ENCODE data around the gene NDUFC2. TPM values are rescaled to one million over a fixed set of nuclear protein-coding genes. Genes with fewer than 3 reads are reported as not detected.

Gene NDUFC2
- 207 and 219 TPM in 2 replicates for total RNA-seq

- Mint-ChIP-seq H3K4me1 (peaks cover 51% of the 10 kb centered on the region), H3K27me3 (peaks cover 2% of the 10 kb centered on the region)
Observed at GRCh38 chr11:78079232-78080083, at the start of gene NDUFC2. Gene NDUFC2 (minus strand): TSS chr11:78079862. CDS start chr11:78079744, 118 bp downstream.

GRCh38 chr11:78127403-78127802 lies 47.7 kb upstream of the NDUFC2 start:
- Mint-ChIP-seq H3K4me3 (no peak overlapping the region), H3K4me1 (peaks cover 9% of the 10 kb centered on the region), H3K27ac (no peak overlapping the region), H3K27me3 (no peaks in the 10 kb centered on the region), H3K36me3 (ENCODE audit: low read depth) (peaks cover 16% of the 10 kb centered on the region), H3K9me3 (no peaks in the 10 kb centered on the region)
- DNase-seq = no peak
- intact Hi-C loops (cut with micrococcal nuclease) = no loop called here

More at GRCh38 chr11:78079232-78080083, at the start of gene NDUFC2:
- H3K27ac Mint-ChIP-seq = peak within 1 kb of the TSS; percentile 91
- intact Hi-C loops (cut with micrococcal nuclease) = loop anchor here (1.0 to 2.0 kb wide), 5 partner anchors 15 to 338 kb away; partner anchors contain the start of genes ALG8, GAB2, KCTD21 and USP35
- peak within 1 kb of the TSS; percentile 94 for H3K4me3 Mint-ChIP-seq
- peaks cover 21% of the 10 kb centered on the region for H3K36me3 Mint-ChIP-seq (ENCODE audit: low read depth)
- DNase-seq = peak; percentile 92
- H3K9me3 Mint-ChIP-seq = peaks cover 15% of the 10 kb centered on the region

DNA sequence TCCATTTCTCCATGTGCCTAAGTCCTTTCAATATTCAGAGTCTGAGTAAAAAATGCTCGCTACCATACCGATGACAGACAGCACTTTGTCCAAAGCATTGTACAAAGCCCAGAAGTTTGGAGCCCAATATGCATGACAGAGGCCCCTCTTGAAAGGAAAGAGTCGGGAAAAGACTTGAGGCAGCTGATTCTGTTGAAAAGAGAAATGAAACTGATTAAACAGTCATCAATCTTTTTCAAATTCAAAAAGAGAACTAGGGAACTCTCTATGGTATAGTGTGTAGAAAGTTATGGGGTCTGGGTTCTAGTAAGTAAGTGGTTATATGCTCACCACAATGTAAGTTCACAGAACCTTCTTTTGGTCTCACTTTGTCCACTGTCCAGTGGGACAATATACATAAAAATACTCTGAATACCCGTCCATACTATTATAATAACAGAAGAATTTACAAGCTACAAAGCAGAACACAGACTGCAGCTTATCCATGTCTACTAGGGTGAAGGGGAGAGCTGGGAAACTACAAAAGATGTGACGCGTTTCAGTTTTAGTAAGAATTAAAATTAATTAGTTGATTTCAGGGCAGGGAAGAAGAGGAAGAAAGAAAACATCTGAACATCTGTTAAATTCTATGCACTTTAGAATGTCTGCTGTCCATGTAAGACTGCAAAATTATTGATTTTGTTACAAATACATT lies 33.1 kb upstream of the NDUFC2 start:
- H3K4me3 Mint-ChIP-seq = no peak overlapping the region
- H3K36me3 Mint-ChIP-seq (ENCODE audit: low read depth) = peaks cover 34% of the 10 kb centered on the region
- DNase-seq = no peak
- intact Hi-C loops (cut with micrococcal nuclease) = no loop called here
- H3K9me3 Mint-ChIP-seq = no peaks in the 10 kb centered on the region
- H3K27me3 Mint-ChIP-seq = no peaks in the 10 kb centered on the region
- no peak overlapping the region for H3K27ac Mint-ChIP-seq
- no peaks in the 10 kb centered on the region for H3K4me1 Mint-ChIP-seq

DNA sequence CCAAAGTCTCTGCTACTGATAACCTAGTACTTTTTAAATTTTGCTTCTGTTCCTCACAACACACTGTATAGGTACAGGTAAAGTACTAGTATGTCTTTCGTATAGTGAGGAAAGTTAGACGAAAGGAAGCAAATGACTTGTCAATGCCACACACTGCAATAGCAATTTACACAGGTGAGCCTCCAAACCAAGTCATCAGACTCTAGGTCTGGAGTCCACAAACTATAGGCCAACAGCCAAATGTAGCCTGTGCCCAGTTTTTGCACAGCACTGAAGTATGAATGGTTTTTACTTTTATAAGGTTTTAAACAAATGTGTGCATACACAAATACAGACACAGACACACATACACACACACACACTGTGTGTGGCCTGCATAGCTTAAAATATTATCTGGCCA lies 31.6 kb upstream of the NDUFC2 start:
- H3K27me3 Mint-ChIP-seq = no peaks in the 10 kb centered on the region
- H3K27ac Mint-ChIP-seq = no peak overlapping the region
- no peak for DNase-seq
- H3K36me3 Mint-ChIP-seq (ENCODE audit: low read depth) = peaks cover 38% of the 10 kb centered on the region
- H3K4me1 Mint-ChIP-seq = no peaks in the 10 kb centered on the region
- no peak overlapping the region for H3K4me3 Mint-ChIP-seq
- no peaks in the 10 kb centered on the region for H3K9me3 Mint-ChIP-seq
- intact Hi-C loops (cut with micrococcal nuclease) = no loop called here

- Mint-ChIP-seq H3K27me3 (no peaks in the 10 kb centered on the region), H3K27ac (no peak overlapping the region), H3K36me3 (ENCODE audit: low read depth) (peaks cover 39% of the 10 kb centered on the region), H3K9me3 (no peaks in the 10 kb centered on the region), H3K4me1 (no peaks in the 10 kb centered on the region), H3K4me3 (no peak overlapping the region)
- intact Hi-C loops (cut with micrococcal nuclease) = no loop called here
- DNase-seq = no peak
Observed at GRCh38 chr11:78110830-78111229, 31.2 kb upstream of the NDUFC2 start.

- Mint-ChIP-seq H3K27me3 (no peaks in the 10 kb centered on the region), H3K4me1 (no peaks in the 10 kb centered on the region), H3K27ac (no peak overlapping the region), H3K36me3 (ENCODE audit: low read depth) (peaks cover 37% of the 10 kb centered on the region), H3K9me3 (no peaks in the 10 kb centered on the region), H3K4me3 (no peak overlapping the region)
- intact Hi-C loops (cut with micrococcal nuclease) = no loop called here
- no peak for DNase-seq
Observed at GRCh38 chr11:78110351-78110750, 30.7 kb upstream of the NDUFC2 start.

- Mint-ChIP-seq H3K4me3 (no peak overlapping the region), H3K4me1 (no peaks in the 10 kb centered on the region), H3K36me3 (ENCODE audit: low read depth) (peaks cover 38% of the 10 kb centered on the region), H3K9me3 (no peaks in the 10 kb centered on the region), H3K27ac (no peak overlapping the region), H3K27me3 (no peaks in the 10 kb centered on the region)
- no peak for DNase-seq
- intact Hi-C loops (cut with micrococcal nuclease) = loop anchor here (2.0 kb wide), 1 partner anchor 31 kb away; the partner anchor contains the start of gene NDUFC2
Observed at GRCh38 chr11:78109081-78110015, 29.7 kb upstream of the NDUFC2 start.

DNA sequence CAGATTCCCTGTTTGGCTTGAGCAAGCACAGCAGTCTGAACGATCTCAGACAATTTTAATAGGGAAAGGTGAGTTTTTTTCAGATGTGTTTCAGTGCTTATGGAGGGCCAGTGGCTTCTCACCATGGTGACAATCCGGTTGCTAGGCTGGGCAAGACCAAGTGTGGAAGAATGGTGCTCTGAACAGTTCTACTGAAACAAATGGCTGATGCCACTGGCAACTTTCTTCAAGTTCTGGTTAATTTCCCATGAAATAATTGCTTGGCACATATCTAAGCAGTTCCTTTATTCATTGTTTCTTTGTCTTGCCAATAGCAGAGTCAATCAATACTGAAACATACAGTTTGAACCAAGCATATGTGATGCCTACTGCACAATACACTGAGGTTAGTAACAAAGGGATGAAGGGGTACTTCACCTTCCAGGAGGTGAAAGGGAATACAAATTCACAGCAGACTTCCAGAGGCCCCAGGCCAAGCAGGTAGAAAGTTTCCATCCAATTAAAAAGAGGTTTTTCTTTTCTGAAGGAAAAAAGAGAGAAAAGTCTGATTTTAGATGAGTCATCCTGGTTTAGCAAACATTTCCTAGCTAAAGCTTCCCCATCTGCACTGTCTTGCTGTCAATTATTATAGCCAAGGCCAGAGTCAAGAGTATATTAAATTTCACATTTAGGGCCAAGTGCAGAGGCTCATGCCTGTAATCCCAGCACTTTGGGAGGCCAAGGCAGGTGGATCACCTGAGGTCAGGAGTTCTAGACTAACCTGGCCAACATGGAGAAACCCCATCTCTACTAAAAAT lies 21.2 kb upstream of the NDUFC2 start:
- no peaks in the 10 kb centered on the region for H3K4me1 Mint-ChIP-seq
- H3K27ac Mint-ChIP-seq = no peak overlapping the region
- H3K9me3 Mint-ChIP-seq = no peaks in the 10 kb centered on the region
- H3K27me3 Mint-ChIP-seq = no peaks in the 10 kb centered on the region
- H3K4me3 Mint-ChIP-seq = no peak overlapping the region
- DNase-seq = no peak
- peaks cover 36% of the 10 kb centered on the region for H3K36me3 Mint-ChIP-seq (ENCODE audit: low read depth)
- intact Hi-C loops (cut with micrococcal nuclease) = no loop called here

DNA sequence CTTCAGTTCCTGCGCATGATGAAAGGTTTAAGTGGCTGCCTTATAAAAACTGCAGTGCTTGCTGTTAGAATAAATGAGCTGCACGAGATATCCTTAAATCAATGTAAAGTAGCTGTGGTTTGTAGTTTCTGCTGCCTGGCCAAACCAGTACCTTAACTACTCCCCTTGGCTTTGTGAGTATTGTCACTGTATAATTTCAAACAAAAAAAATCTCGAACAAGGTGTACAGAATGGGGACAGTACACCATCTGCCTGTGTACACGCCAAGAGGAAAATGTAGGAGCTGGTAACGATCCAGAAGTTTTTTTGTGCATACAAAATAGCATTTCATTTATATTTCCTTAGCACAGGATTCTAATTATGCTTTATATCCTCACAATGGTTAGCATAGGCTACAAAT lies 20.6 kb upstream of the NDUFC2 start:
- DNase-seq = no peak
- Mint-ChIP-seq H3K4me3 (no peak overlapping the region), H3K4me1 (no peaks in the 10 kb centered on the region), H3K27ac (no peak overlapping the region), H3K36me3 (ENCODE audit: low read depth) (peaks cover 41% of the 10 kb centered on the region), H3K27me3 (no peaks in the 10 kb centered on the region), H3K9me3 (no peaks in the 10 kb centered on the region)
- intact Hi-C loops (cut with micrococcal nuclease) = no loop called here

DNA sequence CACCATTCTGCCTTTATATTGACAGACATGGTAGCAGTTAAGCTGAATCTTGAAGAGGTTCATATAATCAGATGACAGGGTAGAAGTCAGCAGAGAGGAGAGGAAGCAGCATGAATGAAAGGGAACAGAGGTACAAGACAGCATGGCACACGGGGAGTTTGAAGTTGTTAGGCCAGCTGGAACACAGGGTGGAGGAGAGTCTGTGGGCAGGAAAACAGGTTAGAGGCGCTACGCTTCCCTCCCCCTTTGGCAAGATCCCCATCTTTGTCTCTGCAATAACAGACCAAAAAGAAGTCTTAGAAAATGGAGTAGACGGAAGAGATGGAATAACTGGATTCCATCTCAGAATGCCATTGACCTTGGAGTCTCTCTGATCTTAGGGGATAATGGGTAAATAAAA lies 20.0 kb upstream of the NDUFC2 start:
- H3K9me3 Mint-ChIP-seq = peaks cover under 1% of the 10 kb centered on the region
- H3K27me3 Mint-ChIP-seq = no peaks in the 10 kb centered on the region
- no peak overlapping the region for H3K27ac Mint-ChIP-seq
- no peak for DNase-seq
- H3K4me1 Mint-ChIP-seq = peaks cover 4% of the 10 kb centered on the region
- no peak overlapping the region for H3K4me3 Mint-ChIP-seq
- intact Hi-C loops (cut with micrococcal nuclease) = no loop called here
- H3K36me3 Mint-ChIP-seq (ENCODE audit: low read depth) = peaks cover 45% of the 10 kb centered on the region

- intact Hi-C loops (cut with micrococcal nuclease) = no loop called here
- H3K27ac Mint-ChIP-seq = no peak overlapping the region
- H3K4me3 Mint-ChIP-seq = no peak overlapping the region
- H3K36me3 Mint-ChIP-seq (ENCODE audit: low read depth) = peaks cover 53% of the 10 kb centered on the region
- DNase-seq = no peak
- H3K9me3 Mint-ChIP-seq = peaks cover 4% of the 10 kb centered on the region
- H3K27me3 Mint-ChIP-seq = no peaks in the 10 kb centered on the region
- peaks cover 10% of the 10 kb centered on the region for H3K4me1 Mint-ChIP-seq
Observed at GRCh38 chr11:78097666-78098385, 18.2 kb upstream of the NDUFC2 start.

DNA sequence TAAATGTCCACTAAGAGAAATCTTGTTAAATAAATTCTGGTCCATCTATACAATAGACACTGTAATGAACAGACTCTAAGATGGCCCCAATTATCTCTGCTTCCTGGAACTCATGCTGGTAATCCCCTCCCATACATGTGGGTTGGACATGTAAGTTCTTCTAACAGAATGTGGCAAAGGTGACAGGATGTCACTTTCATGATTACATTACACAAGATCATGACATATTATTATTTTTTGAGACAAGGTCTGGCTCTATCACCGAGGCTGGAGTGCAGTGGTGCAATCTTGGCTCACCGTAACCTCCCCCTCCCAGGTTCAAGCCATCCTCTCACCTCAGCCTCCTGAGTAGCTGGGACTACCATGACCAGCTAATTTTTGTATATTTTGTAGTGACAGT lies 14.6 kb upstream of the NDUFC2 start:
- intact Hi-C loops (cut with micrococcal nuclease) = loop anchor here (1.0 to 5.0 kb wide), 4 partner anchors 14 to 197 kb away; partner anchors contain the start of gene ALG8
- Mint-ChIP-seq H3K4me3 (peak overlapping the region; percentile 12), H3K9me3 (peaks cover 4% of the 10 kb centered on the region), H3K36me3 (ENCODE audit: low read depth) (peaks cover 33% of the 10 kb centered on the region), H3K4me1 (peaks cover 10% of the 10 kb centered on the region), H3K27me3 (no peaks in the 10 kb centered on the region), H3K27ac (peak overlapping the region; percentile 87)
- DNase-seq = peak; percentile 75
